SK-N-SH (cell line): ENCODE measurements around the gene STYXL2. TPM values are rescaled to one million over a fixed set of nuclear protein-coding genes. Genes with fewer than 3 reads are reported as not detected.

Source experiments
- CTCF ChIA-PET: fragments of 300-600, 350-600 bp; formaldehyde crosslinking; extraction: SDS; loops from one replicate; lab custom pipeline; 2021; lab: Yijun Ruan, JAX
- POLR2A ChIA-PET: fragments of 350-600 bp; sonication (Branson Sonifier 250); formaldehyde crosslinking; extraction: SDS; loops from one replicate; lab custom pipeline; 2020; ENCODE audit warnings: antibody characterized with exemption, inconsistent platforms; lab: Yijun Ruan, JAX
- DNase-seq: peaks from one replicate; pipeline ENCODE4 v3.0.0; 2012
- H2AFZ ChIP-seq: fragments of 200-600 bp; sonication (generic); 2 replicates; pipeline ENCODE4 v1.8.1; 2016; ENCODE audit warnings: antibody characterized with exemption, mild to moderate bottlenecking, low read depth
- H3F3A ChIP-seq: fragments of 200-600 bp; sonication (generic); replicated peaks from 2 replicates; pipeline ENCODE3; 2016; ENCODE audit warnings: antibody characterized with exemption, mild to moderate bottlenecking; ENCODE audit not compliant: insufficient read depth
- H3K27ac ChIP-seq, 2 experiments: fragments of 200-500 bp in 1 of 2; fragments of 200-600 bp in 1 of 2; sonication (Bioruptor generic) in 1 of 2; sonication (generic), shearing (Covaris generic) in 1 of 2; 2 replicates each; pipeline versions ENCODE4 v1.5.1 to v1.6.1; 2014 to 2016; ENCODE audit warnings: low read depth in 2 of 2, inconsistent platforms in 1 of 2, low read length in 1 of 2, mild to moderate bottlenecking in 1 of 2, mixed read lengths in 1 of 2
- H3K27me3 ChIP-seq: fragments of 200-600 bp; sonication (generic), shearing (Covaris generic); 2 replicates; pipeline ENCODE4 v1.6.1; 2016; ENCODE audit warnings: mixed run types; ENCODE audit not compliant: insufficient read depth
- H3K36me3 ChIP-seq, 2 experiments: fragments of 200-500 bp in 1 of 2; fragments of 200-600 bp in 1 of 2; sonication (Bioruptor generic) in 1 of 2; sonication (generic) in 1 of 2; replicated peaks in 1 of 2; 2 replicates each; pipeline versions ENCODE3 to v1.5.1; 2014 to 2016; ENCODE audit warnings: low read length in 1 of 2, mild to moderate bottlenecking in 1 of 2; ENCODE audit not compliant: insufficient read depth in 2 of 2, control insufficient read depth in 1 of 2
- H3K4me1 ChIP-seq, 2 experiments: fragments of 200-500 bp in 1 of 2; fragments of 200-600 bp in 1 of 2; sonication (Bioruptor generic) in 1 of 2; sonication (generic), shearing (Covaris generic) in 1 of 2; 2 replicates each; pipeline versions ENCODE4 v1.5.1 to v1.6.1; 2014 to 2016; ENCODE audit warnings: low read depth in 1 of 2, low read length in 1 of 2, mixed run types in 1 of 2; ENCODE audit not compliant: insufficient read depth in 2 of 2, control insufficient read depth in 1 of 2
- H3K4me2 ChIP-seq: fragments of 200-600 bp; sonication (generic), shearing (Covaris generic); 2 replicates; pipeline ENCODE4 v1.6.1; 2017; ENCODE audit warnings: mixed run types
- H3K4me3 ChIP-seq, 2 experiments: fragments of 200-500 bp in 1 of 2; fragments of 200-600 bp in 1 of 2; sonication (Bioruptor generic) in 1 of 2; sonication (generic), shearing (Covaris generic) in 1 of 2; 2 replicates each; pipeline versions ENCODE4 v1.5.1 to v1.8.1; 2014 to 2016; ENCODE audit warnings: low read depth in 2 of 2, inconsistent platforms in 1 of 2, low read length in 1 of 2, mild to moderate bottlenecking in 1 of 2, mixed read lengths in 1 of 2, moderate library complexity in 1 of 2
- H3K79me2 ChIP-seq: fragments of 200-600 bp; sonication (generic); 2 replicates; pipeline ENCODE4 v1.8.1; 2017; ENCODE audit warnings: mild to moderate bottlenecking; ENCODE audit not compliant: insufficient read depth
- H3K9ac ChIP-seq: fragments of 200-600 bp; sonication (generic); 2 replicates; pipeline ENCODE4 v1.6.1; 2017; ENCODE audit warnings: mixed run types
- H3K9me2 ChIP-seq: fragments of 200-600 bp; sonication (generic); 2 replicates; pipeline ENCODE4 v1.6.1; 2017; ENCODE audit warnings: mixed run types
- H3K9me3 ChIP-seq: fragments of 200-600 bp; sonication (generic); 2 replicates; pipeline ENCODE4 v1.6.1; 2017; ENCODE audit warnings: mixed run types, mild to moderate bottlenecking, moderate library complexity
- H4K20me1 ChIP-seq: fragments of 200-600 bp; sonication (generic); 2 replicates; pipeline ENCODE4 v1.6.1; 2017; ENCODE audit warnings: mild to moderate bottlenecking, mixed run types; ENCODE audit not compliant: insufficient read depth
- CTCF ChIP-seq: fragments of 200-600 bp; sonication (generic); IDR thresholded peaks from 2 replicates; pipeline ENCODE4 v1.6.1; 2017; ENCODE audit warnings: antibody characterized with exemption, mild to moderate bottlenecking, moderate library complexity
- ELF1 ChIP-seq: IDR thresholded peaks from 2 replicates; pipeline ENCODE4 v1.4.0; 2012
- EP300 ChIP-seq, 2 experiments: IDR thresholded peaks; 2 replicates each; pipeline versions ENCODE4 v1.4.0 to v1.6.1; 2012; ENCODE audit warnings: borderline replicate concordance in 1 of 2, low read depth in 1 of 2, low read length in 1 of 2
- EZH2phosphoT487 ChIP-seq: fragments of 200-600 bp; sonication (generic); IDR thresholded peaks from 2 replicates; pipeline ENCODE4 v1.6.1; 2017; ENCODE audit warnings: low read depth, mixed run types, mild to moderate bottlenecking, antibody characterized with exemption, moderate library complexity, borderline replicate concordance
- GATA2 ChIP-seq: sonication (generic); formaldehyde crosslinking; IDR thresholded peaks from 2 replicates; pipeline ENCODE4 v1.5.0; 2020; ENCODE audit warnings: mild to moderate bottlenecking, missing genetic modification reagents
- MAX ChIP-seq: IDR thresholded peaks from 2 replicates; pipeline ENCODE4 v1.4.0; 2012; ENCODE audit warnings: low read depth
- PBX3 ChIP-seq: IDR thresholded peaks from 2 replicates; pipeline ENCODE4; 2012
- POLR2AphosphoS5 ChIP-seq: IDR thresholded peaks from 2 replicates; pipeline ENCODE4 v1.6.1; 2012; ENCODE audit warnings: low read depth, low read length
- RAD21 ChIP-seq: IDR thresholded peaks from 2 replicates; pipeline ENCODE4 v1.6.1; 2012; ENCODE audit warnings: mild to moderate bottlenecking, low read length
- SIN3A ChIP-seq: IDR thresholded peaks from 2 replicates; pipeline ENCODE4 v1.6.1; 2012; ENCODE audit warnings: low read depth, mild to moderate bottlenecking, low read length, moderate library complexity, borderline replicate concordance
- USF2 ChIP-seq: fragments of 150-350 bp; IDR thresholded peaks from 2 replicates; pipeline ENCODE4 v1.6.1; 2017; ENCODE audit warnings: antibody characterized with exemption, low read length, low read depth, borderline replicate concordance
- YY1 ChIP-seq: IDR thresholded peaks from 2 replicates; pipeline ENCODE4 v1.4.0; 2012; ENCODE audit warnings: low read depth, mild to moderate bottlenecking
- ZBTB33 ChIP-seq: IDR thresholded peaks from 2 replicates; pipeline ENCODE4 v1.4.0; 2012; ENCODE audit warnings: low read depth, borderline replicate concordance
- WGBS: methylation state at CpG from one replicate; pipeline ENCODE4 v1.1.6; 2017; ENCODE audit warnings: low lambda C conversion rate; 5-methylcytosine and 5-hydroxymethylcytosine counted together
- polyA plus RNA-seq, 3 experiments: library from polyadenylated mRNA; depleted of rRNA; stranded (reverse); fragments of >200 nt; gene quantifications; 2 replicates each; pipeline ENCODE4 v1.2.3, GENCODE V29; 2012

The STYXL2 gene
- polyA plus RNA-seq, 1 of the 3 experiments (the other 2 are of a cell fraction) = not detected

- Histone ChIP-seq H3K9me2 (no peaks in the 10 kb centered on the region), H2AFZ (no peak overlapping the region), H3K79me2 (no peaks in the 10 kb centered on the region), H3K4me1 (no peaks in the 10 kb centered on the region; a peak in 2 of 4 replicates), H3K9me3 (no peaks in the 10 kb centered on the region), H3K9ac (no peak overlapping the region), H3K4me2 (no peak overlapping the region), H3F3A (no peaks in the 10 kb centered on the region), H3K4me3 (no peak overlapping the region), H3K36me3 (no peaks in the 10 kb centered on the region), H3K27me3 (no peaks in the 10 kb centered on the region; the same call in 1 of the 2 replicates), H3K27ac (no peak overlapping the region), H4K20me1 (no peaks in the 10 kb centered on the region)
- ChIA-PET CTCF (interaction anchor here (0.8 to 19.2 kb wide), 7 partner anchors 9 to 475 kb away, joined by 3 to 769 read pairs (median 32); partner anchors contain the start of gene POU2F1), POLR2A (no interaction called here)
- no peak for DNase-seq
- no peak for TF ChIP-seq GATA2
- TF ChIP-seq CTCF = no peak
- TF ChIP-seq RAD21 = no peak
- TF ChIP-seq EP300 (IDR thresholded peaks at IDR 0.05; ENCODE audit: borderline replicate concordance in 1 of 2, low read depth in 1 of 2, low read length in 1 of 2) = no peak
- no peak for TF ChIP-seq POLR2AphosphoS5
- no peak for TF ChIP-seq MAX
- no peak for TF ChIP-seq ZBTB33
- no peak for TF ChIP-seq EZH2phosphoT487
- TF ChIP-seq USF2 = no peak
- no peak for TF ChIP-seq PBX3
- TF ChIP-seq SIN3A = no peak
- no peak for TF ChIP-seq YY1
- no peak for TF ChIP-seq ELF1
- 38% methylated on average over 8 of the region's 9 CpGs for WGBS
Observed at GRCh38 chr1:167064621-167065020, 29.3 kb upstream of the STYXL2 start.
